Fibroblast of pulmonary artery (primary cell): Measurements from ENCODE around the gene HS3ST5.

ENCODE experiments used
- DNase-seq: peaks from one replicate; pipeline ENCODE4 v3.0.0-alpha.2; 2010; ENCODE audit warnings: low read depth
- H3K4me3 ChIP-seq: replicated peaks from 2 replicates; pipeline ENCODE4 v1.5.1; 2011; ENCODE audit warnings: low read depth, mild to moderate bottlenecking, control low read depth, low read length, moderate library complexity
- CTCF ChIP-seq: IDR thresholded peaks from 2 replicates; pipeline ENCODE4 v1.5.1; 2011; ENCODE audit warnings: mild to moderate bottlenecking, control low read depth, low read length, inconsistent platforms; ENCODE audit errors: missing control alignments

The HS3ST5 gene

GRCh38 chr6:114061741-114062140 lies 281.1 kb downstream of the HS3ST5 start:
- DNase-seq = no peak
- no peak for TF ChIP-seq CTCF

GRCh38 chr6:114061116-114061515 lies 281.7 kb downstream of the HS3ST5 start:
- no peak for DNase-seq
- TF ChIP-seq CTCF = no peak
- H3K4me3 ChIP-seq = no peak overlapping the region

More at GRCh38 chr6:114061741-114062140, 281.1 kb downstream of the HS3ST5 start:
- H3K4me3 ChIP-seq = no peak overlapping the region

GRCh38 chr6:114058435-114058834 lies 284.4 kb downstream of the HS3ST5 start:
- TF ChIP-seq CTCF = no peak
- H3K4me3 ChIP-seq = no peak overlapping the region
- DNase-seq = no peak

- no peak overlapping the region for H3K4me3 ChIP-seq
- no peak for TF ChIP-seq CTCF
- no peak for DNase-seq
Measured at GRCh38 chr6:114055763-114056162, 287.1 kb downstream of the HS3ST5 start.

- no peak for DNase-seq
- TF ChIP-seq CTCF = no peak
- no peak overlapping the region for H3K4me3 ChIP-seq
Measured at GRCh38 chr6:114055349-114055748, 287.5 kb downstream of the HS3ST5 start.

- no peak overlapping the region for H3K4me3 ChIP-seq
- TF ChIP-seq CTCF = no peak
- DNase-seq = no peak
Measured at GRCh38 chr6:114053791-114054190, 289.0 kb downstream of the HS3ST5 start.

GRCh38 chr6:114052141-114052540 lies 290.7 kb downstream of the HS3ST5 start:
- H3K4me3 ChIP-seq = no peak overlapping the region
- DNase-seq = no peak
- TF ChIP-seq CTCF = no peak
